GM10847 (cell line): Measurements from ENCODE around the gene ANTXR2.

Source experiments
- POLR2A ChIP-seq: IDR thresholded peaks from 2 replicates; pipeline ENCODE4 v1.6.1; 2011; ENCODE audit not compliant: insufficient read length; ENCODE audit errors: extremely low read depth

ANTXR2 gene

DNA sequence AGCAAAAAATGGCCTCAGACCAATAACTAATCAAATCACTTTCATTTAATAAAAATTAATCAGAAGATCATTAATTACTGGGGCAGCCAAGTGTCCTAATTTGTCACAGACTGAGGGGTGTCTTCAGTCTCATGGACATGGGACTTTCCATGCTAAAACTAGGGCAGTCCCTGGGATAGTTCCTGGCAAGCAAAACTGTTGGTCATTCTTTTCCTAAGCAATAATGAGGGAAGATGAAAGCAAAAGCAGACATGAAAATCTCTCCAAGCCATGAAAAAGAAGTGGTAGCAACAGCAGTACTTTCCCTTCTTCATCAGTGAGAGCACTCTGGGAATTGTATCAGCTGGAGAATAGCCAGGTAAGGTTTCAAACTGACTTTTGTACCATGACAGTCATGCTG is 3.7 kb upstream of the ANTXR2 start:
- no peak for TF ChIP-seq POLR2A

- no peak for TF ChIP-seq POLR2A
Observed at GRCh38 chr4:80075995-80076675, 3.1 kb upstream of the ANTXR2 start.

- no peak for TF ChIP-seq POLR2A
Observed at GRCh38 chr4:80074651-80075050, 1.6 kb upstream of the ANTXR2 start.

DNA sequence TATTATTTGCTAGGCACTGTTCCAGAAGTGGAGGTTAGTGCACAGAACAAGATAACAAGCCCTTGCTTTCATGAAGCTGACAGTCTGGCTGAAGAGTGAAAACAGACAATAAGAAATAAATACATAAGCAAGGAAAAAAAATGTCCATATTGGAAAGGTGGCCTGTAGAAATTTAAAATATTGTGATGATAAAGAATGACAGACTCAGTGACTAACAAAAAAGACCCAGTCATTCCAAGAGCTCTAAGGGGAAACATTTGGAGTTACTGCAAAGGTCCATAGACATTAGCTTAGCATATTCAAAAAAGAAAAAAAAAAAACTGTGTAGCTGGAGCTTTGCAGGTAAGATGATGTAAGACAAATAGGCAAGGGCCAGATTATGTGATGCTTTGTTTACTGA is 1.0 kb upstream of the ANTXR2 start:
- no peak for TF ChIP-seq POLR2A

- TF ChIP-seq POLR2A, result no peak
Observed at GRCh38 chr4:80073473-80074008, 512 bp upstream of the ANTXR2 start.

- no peak for TF ChIP-seq POLR2A
Observed at GRCh38 chr4:80072228-80072743, 743 bp downstream of the ANTXR2 start.

DNA sequence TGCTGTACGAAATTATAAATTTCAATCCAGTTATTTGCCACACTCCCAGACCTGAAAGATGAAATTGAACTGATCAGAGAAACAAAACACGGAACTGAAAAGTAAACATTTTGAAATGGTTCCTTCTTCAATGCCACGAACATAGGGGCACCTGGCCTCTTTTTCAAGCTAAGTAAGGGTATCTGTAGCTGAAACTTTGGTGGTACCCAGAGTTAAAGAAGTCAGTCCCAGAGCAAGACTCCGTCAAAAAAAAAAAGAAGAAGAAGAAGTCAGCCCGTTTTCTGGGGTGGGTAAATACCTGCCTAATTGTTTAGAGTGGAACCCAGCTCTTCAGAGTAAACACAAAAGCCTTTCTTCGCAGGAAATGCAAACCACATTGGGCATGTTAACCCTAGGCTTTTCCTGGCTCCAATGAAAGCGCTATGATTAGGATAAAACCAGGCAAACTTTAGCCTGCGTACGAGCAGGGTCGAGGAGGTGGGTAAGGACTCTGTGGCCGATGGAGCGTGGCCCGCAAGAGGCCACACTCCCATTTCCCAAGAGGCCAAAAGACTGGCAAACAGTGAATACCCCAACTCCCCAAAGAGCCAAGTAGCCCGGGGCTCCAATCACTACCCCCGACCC is 1.3 kb downstream of the ANTXR2 start:
- no peak for TF ChIP-seq POLR2A

- no peak for TF ChIP-seq POLR2A
Observed at GRCh38 chr4:80070880-80071603, 2.0 kb downstream of the ANTXR2 start.

GRCh38 chr4:80069837-80070731 is 2.9 kb downstream of the ANTXR2 start:
- no peak for TF ChIP-seq POLR2A

DNA sequence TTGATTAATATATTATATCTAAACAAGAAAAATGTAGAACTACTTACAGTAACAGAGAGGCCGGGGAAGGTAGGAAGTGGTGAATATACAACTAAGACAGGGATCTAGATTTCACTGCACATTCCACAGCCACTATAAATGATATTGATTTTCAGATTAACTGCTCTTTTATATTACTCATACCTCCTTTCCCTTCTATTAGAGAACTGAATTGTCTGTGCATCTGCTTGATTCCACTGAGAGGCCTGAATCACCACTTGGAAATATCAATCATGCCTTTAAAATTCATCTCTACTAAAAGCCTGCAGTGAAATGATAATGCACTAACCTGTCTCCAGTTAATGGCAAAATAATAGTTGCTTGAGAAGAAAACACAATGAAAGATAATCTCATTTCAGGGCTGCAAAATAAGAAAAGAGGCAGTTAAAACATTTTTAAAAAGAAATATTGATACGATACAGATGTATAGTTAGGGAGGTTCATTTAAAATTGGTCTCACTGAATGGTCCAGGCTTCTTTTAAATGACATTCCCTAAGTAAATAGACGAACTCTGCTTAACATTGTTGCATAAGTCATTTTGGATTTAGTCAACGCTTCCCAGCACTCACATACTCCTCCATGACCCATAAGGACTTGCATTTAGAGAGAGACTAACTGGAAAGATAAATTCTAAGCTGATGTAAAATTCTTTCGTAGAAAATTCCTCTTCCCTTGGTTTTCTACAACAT is 3.8 kb downstream of the ANTXR2 start:
- TF ChIP-seq POLR2A, result no peak

GRCh38 chr4:80065601-80066000 is 7.4 kb downstream of the ANTXR2 start:
- TF ChIP-seq POLR2A, result no peak

GRCh38 chr4:80062527-80062926 is 10.5 kb downstream of the ANTXR2 start:
- no peak for TF ChIP-seq POLR2A

DNA sequence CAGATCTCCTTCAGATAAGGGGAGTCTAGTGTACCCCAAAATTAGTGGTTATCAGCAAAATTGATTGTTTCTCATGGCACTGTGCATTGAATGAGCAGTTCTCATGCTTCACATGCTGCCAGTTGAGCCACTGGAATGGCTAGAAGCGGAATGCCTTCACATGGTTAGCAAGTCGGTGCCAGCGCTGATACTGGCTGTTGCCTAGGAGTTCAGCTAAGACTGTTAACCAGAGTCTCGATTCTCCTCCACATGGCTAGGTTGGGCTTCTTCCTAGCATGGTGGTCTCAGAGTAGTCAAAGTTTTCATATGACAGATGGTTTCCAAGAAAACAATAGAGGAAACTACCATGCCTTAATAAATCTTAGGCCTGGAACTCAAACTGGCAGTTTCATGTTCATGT is 12.2 kb downstream of the ANTXR2 start:
- TF ChIP-seq POLR2A, result no peak

DNA sequence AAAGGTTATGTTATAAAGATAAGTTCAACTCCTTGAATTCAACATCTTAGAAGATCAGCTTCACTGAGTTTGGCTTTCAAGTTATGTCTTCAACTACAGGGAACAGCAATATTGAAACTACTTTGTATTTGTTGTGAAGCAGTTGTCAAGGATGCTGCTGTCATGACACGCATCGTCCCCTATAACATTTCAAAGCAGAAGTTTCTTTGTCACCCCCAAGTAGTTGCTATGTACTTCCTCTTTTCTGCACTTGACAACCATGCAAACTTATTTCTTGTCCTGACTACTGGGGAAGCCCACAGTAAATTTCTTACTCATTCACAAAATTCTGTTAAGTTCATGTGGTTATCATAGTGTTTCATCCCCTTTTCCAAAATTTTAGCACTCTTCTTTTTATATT is 14.3 kb downstream of the ANTXR2 start:
- TF ChIP-seq POLR2A, result no peak
